ENCODE results near the gene RAPGEF1.

RAPGEF1 gene

DNA sequence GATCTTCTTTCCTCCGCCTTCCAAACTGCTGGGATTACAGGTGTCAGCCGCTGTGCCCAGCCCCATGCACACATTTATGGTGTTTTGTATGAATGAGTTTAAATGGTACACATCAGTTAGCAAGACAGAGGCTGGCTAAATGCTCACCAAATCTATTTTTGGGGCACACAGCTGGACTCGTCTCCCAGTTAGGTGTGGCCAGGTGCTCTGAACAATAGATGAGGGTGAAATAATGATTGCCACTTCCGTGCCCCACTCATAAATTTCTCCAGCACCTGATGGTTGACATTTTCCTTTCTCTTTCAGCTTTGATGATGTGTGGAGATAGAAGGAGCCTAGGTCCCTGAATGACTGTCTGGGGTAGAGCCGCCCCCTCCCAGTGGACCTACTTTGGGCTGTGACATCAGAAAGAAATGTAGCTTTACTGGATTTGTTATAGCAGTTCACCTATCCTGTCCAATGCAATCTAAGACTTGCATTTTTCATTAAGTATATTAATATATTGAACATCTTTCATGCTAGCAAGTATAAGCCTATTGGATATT lies 8.6 kb upstream of the RAPGEF1 start:
- DNase-seq = no peak

- no peak for DNase-seq
These were observed 7.5 kb upstream of the RAPGEF1 start for GRCh38 chr9:131747352-131747751.

DNA sequence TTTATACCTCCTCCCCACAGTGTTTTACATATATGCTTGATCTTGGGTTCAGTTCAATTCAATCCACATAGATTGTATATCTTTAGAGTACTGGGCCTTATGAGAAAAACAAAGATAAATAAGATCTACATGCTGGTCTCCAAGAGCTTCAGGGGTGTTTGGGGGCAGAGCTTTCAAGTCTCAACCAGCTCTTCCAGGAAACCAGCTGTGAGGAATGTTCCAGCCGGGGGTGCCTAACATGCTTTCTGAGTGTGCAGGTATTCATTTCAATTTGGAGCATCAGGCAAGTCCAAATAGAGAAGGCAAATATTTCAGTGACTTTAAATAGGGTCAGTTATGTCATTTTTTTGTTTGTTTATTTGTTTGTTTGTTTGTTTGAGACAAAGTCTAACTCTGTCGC lies 5.7 kb upstream of the RAPGEF1 start:
- DNase-seq = no peak

DNA sequence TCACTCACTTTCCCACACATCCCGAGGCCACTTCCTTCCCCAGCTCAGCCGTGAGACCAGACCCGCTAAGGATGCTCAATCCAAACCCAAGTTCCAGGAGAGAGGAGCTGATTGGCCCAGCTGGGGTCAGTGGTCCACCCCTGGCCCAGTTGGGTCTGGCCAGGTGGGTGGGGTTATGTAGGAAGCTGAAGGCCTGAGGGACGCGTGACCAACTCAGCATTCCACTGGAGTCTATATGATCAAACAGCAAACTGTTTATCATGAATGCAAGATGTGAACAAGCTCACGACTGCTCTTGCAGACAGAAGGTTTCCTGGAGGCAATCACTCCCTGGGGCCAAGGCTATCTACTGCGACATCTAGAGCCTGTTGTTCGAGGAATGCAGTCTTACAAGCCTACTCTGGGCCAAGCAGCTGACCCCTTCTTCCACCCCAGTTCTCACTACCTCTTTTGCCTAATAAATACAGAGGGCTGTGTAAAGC lies 4.9 kb upstream of the RAPGEF1 start:
- DNase-seq = no peak

- no peak for DNase-seq
These were observed 4.4 kb upstream of the RAPGEF1 start for GRCh38 chr9:131744171-131744719.

- no peak for DNase-seq
These were observed 3.6 kb upstream of the RAPGEF1 start for GRCh38 chr9:131743501-131743900.

DNA sequence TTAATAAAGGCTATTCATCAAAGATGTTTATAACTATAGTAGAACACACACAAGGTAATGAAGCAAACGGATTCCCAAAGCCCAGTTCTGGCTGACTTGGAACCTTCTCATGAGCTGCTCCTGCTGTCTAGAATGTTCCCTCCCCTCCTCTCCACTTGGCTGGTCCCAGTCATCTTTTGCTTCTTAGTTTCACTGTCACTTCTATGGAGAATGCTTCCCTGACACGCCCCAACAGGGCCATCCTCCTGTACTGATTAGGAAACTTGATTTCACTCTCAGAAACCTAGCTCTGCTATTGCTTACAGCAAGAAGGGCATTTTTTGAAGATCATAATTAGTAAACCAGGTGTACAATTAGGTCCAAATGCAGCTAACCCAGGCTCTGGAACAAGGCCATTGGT lies 3.2 kb upstream of the RAPGEF1 start:
- DNase-seq = no peak

DNA sequence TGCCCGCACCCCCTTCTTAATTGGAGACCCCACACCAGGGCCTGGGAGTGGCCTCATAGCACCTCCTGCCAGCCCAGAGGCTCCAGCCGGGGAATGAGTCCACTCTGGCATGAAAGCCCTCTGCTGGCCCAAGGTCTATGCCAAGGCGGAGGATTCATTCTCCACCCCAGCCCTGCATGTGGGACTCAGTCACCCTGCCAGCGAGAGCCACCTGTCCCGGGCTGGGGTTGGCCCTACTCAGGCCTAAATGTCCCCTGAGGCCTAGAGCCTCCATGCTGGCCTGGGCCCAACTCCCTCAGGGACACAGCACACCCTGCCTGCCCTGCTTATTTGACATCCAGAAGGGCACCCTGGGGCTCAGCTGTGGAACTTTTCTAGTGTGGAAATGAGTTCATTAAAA lies 1.0 kb upstream of the RAPGEF1 start:
- no peak for DNase-seq

GRCh38 chr9:131739133-131739958 lies 530 bp downstream of the RAPGEF1 start:
- DNase-seq = no peak

GRCh38 chr9:131738293-131739132 lies 1.4 kb downstream of the RAPGEF1 start:
- no peak for DNase-seq

- no peak for DNase-seq
These were observed 2.5 kb downstream of the RAPGEF1 start for GRCh38 chr9:131737426-131737825.

DNA sequence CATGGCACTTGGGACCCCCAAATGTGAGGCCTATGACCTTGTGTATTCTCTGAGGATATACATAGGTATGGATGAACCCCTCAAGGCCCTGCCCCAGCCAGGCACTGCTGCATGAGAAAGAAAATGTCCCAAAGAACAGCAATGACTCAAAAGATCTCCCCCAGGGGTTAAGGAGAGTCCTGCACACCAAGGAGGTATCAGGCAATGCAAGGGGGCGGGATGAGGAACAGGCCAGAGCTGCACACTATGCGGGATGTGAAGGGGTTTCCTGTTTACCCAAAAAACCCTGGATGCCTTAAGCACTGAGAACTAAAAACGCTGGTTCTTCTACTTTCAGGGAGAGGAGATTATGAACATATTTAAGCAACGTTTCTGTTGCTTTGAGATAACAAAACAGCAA lies 3.4 kb downstream of the RAPGEF1 start:
- no peak for DNase-seq

DNA sequence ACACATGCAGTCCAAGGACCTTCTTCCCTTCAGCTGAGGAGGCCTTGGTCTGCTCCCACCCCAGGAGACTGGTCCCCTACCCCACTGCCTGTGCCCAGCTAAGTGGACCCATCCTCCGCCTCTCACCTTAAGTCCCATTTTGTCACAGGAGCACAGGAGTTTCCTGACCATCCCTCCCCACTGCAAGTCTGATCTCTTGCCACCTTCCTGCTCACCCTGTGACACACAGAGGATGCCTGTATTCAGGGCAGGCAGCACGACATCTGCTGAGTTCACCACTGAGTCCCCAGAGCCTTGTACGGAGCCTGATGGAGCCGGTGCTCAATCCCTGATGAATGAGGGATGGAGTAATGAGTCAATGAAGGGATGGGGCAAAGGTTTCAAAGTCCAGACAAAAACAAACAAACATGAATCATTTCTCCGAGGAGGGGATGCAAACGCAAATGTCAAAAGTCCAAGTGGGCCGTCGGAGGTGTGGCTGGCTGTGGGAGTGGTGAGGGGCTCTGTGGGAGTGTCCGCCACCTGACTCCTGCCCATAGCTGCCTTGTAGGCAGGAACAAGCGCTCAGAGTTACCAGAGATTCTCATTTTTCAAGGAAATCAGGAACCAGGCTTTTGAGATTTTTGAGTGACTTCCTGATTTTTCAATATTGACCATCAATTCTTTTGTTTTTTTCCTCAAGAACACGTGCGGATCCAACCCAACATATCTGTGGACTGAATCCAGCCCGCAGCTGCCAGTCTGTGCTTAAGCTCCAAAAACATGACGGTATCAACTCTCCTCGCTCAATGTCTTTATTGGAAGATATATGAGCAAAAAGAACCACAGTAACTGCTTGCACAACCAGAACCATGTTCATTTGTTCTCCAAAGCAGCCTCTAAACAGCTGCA lies 4.4 kb downstream of the RAPGEF1 start:
- DNase-seq = no peak

GRCh38 chr9:131734781-131735180 lies 5.1 kb downstream of the RAPGEF1 start:
- DNase-seq = no peak

GRCh38 chr9:131734165-131734610 lies 5.7 kb downstream of the RAPGEF1 start:
- DNase-seq = no peak

GRCh38 chr9:131733541-131734061 lies 6.3 kb downstream of the RAPGEF1 start:
- no peak for DNase-seq

DNA sequence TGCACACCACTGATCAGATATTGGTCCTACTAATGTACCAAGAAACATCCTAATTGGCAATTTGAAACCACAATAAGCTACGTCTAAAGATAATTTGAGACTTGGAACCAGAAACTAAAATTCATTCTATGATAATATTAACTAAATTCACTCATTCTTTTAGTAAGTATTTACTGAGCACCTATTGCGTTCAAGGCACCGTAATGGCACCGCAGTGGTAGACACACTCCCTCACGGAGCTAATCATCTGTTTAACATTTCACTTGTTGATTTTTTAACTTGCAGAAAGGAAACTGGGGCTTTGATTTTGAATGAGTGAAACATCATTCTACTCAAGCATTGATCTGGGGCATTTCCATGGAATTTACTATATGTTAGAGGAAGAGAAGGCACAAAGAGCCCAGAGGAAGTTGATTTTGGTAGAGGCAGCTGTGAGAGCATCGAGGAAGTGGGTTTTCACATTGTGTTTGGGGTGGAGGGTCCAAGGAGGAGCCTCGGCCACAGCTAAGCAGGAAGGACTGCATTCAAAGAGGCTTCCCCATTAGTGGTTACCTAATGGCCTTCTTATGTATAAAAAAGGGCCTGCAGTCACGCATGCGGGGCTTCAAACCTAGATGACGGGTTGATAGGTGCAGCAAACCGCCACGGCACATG lies 7.1 kb downstream of the RAPGEF1 start:
- no peak for DNase-seq

DNA sequence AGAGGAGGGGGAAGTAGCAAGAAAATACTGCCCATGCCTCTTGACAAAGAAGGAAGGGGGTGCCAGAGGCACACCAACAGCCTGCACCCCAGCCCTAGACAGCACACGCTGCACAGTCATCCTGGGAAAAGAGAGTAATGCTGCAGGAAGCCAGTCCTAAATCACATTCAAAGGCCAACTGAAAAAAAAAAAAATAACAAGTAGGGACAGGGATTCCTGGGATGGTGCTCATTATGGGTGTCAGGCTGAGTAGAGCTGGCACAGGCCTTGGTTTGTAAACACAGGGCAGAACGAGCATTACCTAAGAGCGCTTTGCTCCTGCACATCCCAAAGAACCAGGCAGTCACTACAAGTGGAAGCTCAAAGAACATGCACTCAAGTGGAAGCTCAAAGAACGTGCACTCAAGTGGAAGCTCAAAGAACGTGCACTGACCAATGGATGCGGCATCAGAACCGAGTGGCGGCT lies 7.8 kb downstream of the RAPGEF1 start:
- DNase-seq = peak; percentile 30

DNA sequence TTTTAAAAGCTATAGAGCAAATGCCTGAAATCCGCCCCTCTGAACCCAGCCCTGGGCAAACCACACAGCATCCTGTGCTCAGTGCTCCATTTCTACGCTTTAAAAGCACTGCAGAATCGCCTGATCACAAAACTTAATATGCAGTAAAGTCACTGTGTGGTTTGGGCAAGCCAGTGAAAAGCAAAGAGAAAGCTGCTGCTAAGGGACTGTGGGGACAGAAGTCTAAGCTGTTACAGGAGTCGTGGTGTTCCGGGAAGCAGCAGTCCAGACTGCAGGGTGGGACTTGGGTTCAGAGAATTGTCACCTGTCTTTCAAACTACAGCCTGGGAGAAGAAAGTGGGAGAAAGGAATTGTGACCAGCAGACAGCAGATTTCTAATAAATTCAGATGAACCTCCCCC lies 8.2 kb downstream of the RAPGEF1 start:
- no peak for DNase-seq

- no peak for DNase-seq
These were observed 8.6 kb downstream of the RAPGEF1 start for GRCh38 chr9:131731237-131731636.

- DNase-seq = no peak
These were observed 10.9 kb downstream of the RAPGEF1 start for GRCh38 chr9:131728961-131729360.

Measured in NCI-H187 treated with DMSO at 0.1 percent for 48 hours (cell line).